Stimulated activated CD4-positive, alpha-beta T cell treated with anti-CD3 and anti-CD28 coated beads, Interleukin-1b, Interleukin-23, amount 100 ng/mL, for 1 hour (primary cell): ENCODE measurements around the gene NECAB3.

Experiments used
- DNase-seq, 2 donors: peaks; one replicate each; pipeline ENCODE4 v3.0.0-alpha.2; 2020; ENCODE audit warnings: low read depth in 2 of 2

NECAB3 gene

DNA sequence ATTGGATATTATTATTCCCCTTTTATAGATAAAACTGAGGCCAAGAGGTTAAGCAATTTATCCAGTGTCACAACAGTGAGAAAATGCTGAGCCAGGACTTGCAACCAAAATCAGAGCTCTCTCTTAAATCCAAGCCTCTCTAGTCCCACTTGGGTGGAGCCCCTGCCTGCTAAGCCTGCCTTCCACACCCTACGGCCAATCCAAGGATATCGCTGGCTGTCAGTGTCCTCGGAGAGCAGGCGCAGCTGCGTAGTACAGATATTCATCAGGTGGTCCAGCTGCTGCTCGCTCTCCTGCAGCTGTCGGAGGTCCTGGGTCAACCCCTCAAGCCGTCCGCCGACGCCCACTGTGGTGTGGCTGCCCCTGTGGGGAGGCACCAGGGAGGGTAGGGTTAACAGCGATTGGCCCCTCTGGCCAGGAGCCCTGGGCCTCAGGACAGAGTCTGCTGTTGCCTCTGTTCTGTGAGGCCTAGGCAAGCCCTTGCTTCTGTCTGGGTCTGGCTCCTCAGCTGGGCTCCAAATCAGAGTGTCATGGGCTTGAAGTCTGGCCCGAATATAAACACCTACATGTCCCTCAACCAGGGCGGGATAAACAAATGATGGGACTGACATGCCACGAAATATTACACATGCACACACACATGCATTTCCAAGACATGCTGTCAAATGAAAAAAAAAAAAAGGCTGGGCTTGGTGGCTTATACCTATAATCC lies 3.9 kb upstream of the NECAB3 start:
- no peak for DNase-seq

DNA sequence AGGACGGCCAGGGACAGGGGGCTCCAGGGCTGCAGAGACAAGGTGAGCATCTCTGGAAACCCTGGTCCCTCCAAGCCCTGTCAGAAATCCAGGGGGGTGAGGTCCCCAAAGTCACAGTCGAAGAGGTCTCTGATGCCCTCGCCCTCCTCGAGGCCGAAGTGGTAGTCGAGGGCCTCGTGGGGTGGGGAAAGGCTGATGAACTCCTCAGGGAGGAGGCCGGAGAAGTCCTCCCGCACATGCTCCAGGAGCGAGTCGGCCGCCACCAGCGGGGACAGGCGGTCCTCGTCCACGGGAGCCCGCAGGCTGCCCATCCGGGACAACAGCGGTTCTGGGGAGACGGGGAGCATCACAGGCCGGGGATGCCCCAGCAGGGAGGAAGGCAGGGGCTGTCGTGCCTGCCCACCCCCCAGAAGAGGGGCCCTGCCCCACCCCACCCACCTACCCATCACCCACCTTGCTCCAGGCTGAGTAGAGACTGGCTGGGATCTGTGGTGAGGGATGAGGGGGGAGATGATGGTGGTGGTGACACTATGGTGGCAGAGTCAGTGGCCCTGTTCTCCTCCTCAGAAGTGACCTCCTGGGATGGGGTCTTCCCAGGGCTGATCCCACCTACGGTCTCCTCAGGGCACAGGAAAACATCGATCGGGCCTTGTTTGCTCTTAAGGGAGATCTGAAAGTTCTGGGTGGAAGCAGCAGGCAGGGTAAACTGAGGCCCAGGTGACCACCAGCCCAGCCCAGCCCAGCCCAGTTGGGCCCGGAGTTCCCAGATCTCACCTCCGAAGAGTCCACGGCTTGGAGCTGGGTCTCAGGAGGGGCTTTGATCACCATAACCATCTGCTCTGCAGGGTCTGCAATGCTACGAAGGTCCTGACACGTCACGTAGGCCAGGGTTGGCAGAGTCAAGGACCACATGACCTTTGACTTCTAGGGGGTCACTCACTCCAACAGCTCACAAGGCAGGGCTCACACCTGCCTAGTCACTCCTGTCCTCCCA lies 2.7 kb upstream of the NECAB3 start:
- no peak for DNase-seq

DNA sequence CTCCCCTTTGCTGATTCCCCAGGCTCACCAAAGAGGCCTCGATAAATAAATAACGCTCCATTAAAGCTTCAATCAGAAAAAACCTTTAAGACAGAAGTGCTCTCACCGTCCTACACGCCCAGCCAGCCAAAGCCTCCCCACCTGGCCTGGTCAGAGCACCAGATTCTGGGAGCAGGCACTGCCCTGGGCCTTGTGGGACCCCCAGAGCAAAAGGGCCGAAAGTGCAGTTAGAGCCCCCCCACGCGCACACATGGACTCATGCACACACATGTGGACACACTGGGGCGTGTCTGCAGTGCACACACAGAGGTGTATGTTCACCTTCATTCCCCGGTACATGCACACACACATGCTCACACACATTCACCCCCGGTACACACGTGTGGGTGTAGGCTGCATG lies 1.9 kb upstream of the NECAB3 start:
- DNase-seq: no peak

DNA sequence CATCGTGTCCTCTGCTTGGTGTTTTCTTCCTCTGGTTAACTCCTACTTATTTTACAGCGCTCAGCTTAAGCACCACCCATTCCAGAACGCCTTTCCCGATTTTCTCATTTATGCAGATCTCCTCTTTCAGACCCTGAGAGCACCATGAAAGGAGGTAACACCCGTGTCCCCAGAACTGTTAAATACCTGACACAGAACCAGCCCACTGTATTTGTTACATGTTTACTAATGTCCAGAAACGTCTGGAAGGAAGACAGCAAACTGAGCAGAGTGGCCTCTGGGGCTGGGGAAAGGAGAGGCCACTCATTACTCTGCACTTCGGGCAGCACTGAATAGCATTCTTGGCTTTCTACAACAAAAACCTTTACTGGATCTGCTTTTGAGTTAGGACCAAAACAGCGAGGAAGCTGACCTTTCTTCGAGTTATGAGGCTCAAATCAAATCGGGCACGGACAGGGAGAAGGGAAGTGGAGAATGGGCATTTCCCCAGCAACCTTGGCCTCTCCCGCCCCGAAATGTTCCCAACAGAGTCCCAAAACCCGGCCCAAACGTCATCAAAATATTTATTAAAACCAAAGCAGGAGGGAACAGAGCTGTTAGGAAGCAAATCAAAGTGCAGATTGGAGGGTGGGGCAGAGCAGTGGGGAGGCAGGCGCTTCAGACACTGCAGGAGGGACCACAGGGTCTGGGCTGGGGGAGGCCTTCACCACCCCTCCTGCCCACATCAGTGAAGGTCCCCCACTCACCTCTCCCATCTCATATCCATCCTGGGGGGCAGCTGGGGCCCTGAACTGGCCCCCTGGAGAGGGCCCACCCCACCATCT lies 1.1 kb upstream of the NECAB3 start:
- no peak for DNase-seq

DNA sequence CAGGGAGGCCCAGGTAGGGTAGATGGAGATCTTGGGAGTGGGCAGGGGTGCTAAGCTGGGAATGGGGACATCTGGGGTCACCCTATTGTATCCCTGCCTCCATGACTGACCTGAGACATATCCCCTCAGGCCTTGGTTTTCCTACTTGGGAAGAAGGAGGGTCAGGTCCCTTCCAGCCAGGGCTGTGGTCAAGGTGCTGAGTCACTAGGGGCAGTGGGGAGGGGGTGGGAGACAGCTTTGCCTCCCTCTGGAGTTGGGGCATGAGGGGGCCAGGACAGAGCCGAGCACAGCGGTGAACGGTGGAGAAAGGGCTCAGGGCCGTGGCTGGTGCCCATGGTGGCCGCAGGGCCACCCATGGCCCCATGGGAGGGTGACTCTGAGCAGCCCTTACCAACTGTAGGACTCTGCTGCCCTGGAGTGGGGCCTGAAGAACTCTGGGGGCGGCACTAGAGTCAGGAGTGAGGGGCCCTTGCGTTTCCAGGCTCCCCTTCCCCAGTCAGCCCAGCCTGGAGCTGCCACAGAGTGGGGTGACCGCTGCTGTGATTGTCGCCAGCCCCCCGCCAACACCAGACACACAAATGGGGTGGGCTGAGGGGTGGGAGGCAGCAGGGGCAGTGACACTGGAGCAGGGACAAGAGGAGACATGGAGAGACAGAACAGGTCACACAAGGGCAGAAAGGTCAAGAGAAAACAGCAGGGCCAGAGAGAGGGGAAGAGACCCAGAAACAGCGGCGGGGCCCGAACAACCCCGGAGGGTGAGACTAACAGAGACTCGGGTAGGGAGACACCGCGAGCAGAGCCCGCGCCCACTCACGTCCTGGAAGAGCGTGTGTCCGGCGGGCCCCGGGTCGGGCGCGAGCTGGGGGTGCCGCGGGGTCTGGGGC lies 576 bp downstream of the NECAB3 start:
- DNase-seq: no peak

DNA sequence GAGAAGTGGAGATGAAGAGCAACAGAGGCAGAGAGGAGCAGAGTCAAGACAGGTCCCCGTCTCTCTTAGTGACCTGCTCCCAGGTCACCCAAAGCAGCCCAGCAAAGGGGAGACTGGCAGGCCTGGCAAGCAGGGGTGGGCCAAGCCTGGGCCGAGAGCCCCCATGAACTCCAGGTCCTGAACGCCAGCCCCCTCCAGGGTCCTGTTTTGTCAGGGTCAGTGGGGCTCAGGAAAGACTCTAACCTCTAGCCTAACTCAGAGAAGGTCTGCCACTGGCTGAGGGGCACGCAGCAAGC lies 1.2 kb downstream of the NECAB3 start:
- no peak for DNase-seq

DNA sequence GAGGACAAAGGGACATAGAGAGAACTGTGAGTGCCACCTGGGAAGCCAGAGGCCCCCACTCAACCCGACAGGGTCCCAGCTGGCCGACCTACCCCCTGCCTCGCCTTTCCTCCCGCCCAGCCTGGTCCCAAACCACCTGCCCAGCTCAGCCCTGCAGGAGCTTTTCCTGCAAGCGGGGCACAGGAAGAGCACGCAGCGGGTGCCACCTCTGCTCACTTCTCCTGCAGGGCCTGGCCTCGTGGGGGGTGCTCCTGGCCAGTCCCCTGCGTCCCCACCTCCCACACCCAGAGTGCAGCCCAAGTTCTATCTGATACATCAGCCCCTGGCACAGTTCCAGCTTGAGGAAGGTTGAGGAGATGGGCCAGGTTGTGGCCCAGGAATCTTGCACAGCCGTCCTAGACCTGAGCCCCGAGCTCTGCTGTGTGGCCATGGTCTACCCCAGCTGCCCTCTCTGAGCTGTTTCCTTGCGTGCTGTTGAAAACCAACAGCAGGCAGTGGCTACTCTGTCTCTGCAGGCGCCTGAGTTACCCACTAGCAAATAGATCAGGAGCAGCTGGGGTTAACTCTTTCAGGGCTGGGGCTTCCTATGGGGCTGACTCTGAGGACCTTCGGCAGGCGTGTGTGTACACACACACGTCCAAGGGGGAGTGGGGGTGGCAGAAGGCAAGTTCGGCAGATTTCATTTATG lies 1.7 kb downstream of the NECAB3 start:
- DNase-seq: no peak

DNA sequence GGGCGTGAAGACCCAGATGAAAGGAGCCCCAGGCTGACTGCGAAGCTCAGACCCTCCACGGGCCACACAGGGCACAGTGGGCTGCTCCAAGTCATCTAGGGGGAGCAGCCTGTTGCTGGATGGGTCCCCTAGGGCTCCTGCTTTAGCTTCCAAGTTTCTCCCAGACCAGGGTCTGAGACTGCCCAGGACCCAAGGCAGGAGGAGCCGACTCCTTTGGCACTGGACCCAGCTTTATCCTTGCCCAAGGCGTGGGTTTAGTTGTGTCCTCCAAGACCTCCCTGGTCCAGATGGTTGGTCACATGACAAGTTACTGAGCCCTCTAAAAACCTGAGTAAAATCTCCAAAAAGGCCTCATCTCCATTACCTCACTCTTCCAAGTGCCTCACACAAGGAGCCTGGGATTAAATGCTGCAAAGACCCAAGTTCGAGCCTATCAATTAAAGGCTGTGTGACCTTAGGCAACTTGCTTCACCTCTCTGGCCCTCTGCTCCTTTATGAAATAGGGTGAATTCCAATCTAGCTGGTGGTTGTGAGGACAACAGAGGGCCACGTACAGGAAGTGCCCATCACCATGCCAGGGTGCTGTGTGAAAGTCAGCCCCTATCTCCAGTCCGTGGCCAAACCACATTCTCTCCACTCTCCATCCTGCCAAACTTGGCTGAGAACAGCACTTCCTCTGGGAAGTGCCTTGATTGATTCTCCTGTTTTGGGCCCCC lies 2.5 kb downstream of the NECAB3 start:
- DNase-seq: no peak

DNA sequence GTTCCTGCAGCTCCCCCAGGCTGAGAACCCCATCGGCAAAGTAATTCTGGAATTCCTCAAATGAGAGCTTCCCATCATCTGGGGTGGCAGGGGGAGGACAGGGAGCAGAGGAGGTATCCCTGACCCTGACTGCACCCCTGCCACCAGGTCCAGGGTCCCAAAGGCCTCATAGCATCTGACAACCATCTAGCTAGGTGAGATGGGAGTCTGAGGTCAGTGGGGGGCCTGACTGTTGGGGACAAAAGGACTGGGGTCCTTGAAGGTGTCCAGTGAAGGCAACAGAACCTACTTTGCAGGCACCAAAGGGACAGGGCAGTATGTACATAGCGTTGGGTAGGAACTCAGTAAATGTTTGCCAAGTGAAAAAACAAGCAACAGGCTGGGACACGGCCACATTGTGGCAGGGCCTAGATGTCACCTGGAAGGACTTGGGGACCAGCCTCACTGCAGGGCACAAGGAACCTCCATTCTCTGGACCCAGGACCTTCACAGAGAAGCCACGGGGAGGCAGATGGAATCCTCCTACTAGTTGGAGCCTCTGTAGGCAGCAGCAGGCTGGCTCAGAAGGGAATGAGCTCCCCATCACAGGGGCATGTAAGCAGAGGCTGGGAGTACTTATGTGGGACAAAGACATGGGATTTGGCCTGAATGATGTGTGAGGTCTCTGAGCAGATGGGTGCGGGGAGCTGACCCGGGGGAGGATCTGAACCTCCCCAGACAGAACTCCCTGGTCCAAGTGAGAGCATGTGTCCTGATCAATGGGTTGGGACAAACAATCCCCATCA lies 3.3 kb downstream of the NECAB3 start:
- no peak for DNase-seq

DNA sequence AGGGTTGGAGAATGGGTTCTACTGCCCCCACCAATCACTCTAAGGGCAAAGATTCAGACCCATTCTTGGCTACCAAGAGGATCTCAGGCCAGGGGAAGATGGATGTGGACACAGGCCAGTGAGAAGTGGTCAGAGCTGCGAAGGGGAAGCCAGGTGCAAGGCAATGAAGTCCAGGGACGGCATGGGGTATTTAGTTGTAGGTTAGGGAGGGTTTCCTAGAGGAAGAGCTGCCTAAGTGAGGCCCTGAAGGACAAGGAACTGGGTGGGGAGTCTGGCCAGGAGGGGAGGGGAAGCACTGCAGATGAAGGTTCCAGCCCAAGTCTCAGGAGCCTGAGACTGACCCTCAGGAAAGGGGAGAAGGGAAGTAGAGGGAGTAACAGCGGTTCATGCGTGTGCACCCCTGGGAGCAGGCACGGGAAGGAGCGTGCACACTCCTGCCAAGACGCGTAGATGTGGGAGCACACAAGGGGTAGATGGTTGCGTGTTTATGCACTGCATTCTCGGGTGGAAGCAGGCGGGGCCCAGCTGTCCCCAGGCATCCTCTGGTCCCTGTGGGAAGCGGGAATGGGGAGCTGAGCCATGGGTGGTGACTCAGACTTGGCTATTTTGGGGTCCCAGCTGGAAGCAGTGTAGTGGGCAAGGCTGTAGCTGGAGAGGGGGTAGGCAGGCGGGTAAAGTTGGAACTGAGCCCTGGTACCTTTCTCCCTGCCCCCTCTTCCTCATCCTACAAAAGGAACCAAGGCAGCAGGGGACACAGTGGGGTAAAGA lies 4.2 kb downstream of the NECAB3 start:
- no peak for DNase-seq

DNA sequence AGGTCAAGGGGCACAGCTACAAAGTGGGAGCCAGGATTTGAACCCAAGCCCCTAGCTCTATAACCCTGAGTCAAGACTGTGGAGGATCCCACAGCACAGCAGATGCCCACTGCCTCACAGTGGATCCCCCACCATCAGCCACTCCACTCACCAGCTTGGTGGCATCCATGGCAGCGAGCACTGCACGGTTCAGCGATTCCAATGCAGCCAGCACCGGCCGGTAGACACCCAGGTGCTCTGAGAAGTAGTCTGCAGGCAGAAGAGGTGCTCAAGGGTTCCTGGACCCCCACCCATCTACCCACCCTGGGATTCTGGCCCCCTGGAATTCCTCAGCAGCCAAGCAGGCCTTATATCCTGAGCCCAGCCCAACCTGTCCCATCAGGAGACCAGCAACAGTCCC lies 5.0 kb downstream of the NECAB3 start:
- no peak for DNase-seq

DNA sequence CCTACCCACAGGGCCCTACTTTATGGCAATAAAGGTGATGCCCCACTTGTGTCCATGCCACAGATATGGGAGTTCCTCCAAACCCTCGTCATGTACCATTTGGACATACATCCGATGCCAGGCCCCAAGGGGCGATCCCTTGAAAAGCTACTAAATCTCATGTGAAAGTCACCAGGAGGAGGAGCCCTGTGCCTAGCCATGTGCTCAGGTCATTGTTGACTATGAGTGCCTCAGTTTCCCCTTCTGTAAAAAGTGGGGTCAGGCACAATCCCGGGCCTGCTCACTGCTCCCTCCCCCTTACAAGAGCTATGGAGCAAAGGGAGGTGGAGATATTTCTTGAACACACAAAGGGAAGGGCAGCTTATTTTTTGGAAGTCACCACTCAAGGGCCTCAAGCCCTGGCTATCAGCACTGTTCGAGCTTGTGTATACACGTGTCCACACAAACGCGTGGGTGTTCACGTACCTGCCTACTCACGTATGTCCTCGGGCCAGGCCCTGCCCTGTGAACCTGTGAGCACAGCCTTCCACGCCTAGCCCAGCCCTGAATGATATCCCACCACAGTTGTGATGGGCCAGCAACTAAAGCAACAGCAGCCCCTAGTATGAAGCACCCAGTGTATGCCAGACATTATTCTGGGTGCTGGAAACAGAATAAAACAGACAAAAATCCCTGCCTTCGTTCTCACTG lies 5.6 kb downstream of the NECAB3 start:
- DNase-seq: no peak

DNA sequence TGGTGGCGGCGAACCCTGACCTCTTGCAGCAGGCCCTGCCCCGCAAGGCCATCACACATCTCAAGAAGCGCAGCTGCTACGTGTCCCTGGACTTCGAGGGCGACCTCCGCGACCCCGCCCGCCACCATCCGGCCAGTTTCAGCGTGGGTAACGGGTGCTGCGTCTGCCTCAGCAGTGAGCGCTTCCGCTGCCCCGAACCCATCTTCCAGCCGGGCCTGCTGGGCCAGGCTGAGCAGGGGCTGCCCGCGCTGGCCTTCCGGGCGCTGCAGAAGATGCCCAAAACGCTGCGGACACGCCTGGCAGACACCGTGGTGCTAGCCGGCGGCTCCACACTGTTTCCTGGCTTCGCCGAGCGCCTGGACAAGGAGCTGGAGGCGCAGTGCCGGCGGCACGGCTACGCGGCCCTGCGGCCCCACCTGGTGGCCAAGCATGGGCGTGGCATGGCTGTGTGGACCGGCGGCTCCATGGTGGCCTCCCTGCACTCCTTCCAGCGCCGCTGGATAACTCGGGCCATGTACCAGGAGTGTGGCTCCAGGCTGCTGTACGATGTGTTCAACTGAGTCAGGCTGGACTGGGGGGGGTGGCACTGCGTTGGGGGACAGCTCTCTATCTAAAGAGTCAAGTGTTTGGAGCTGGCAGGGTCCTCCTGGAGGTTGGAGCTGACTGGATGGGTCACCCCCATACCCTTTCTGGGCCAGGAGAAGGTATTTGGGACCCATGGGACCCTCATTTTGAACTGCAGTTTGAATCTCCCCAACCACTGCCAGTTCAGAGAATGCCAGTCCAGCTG lies 6.4 kb downstream of the NECAB3 start:
- DNase-seq: peak; percentile 45 to 50

DNA sequence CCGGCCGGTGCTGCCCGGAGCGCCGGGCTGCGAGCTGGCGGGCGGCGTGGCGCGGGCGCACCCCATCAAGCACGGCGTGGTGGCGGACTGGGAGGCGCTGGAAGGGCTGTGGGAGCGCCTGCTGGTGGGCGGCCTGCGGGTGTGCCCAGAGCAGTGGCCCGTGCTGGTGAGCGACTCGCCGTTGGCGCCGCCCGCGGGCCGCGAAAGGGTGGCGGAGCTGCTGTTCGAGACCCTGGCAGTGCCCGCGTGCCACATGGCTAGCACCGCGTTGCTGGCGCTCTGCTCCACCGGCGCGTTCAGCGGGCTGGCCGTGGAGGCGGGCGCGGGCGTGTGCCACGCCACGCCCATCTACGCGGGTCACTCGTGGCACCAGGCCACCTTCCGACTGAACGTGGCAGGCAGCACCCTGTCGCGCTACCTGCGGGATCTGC lies 7.0 kb downstream of the NECAB3 start:
- no peak for DNase-seq

DNA sequence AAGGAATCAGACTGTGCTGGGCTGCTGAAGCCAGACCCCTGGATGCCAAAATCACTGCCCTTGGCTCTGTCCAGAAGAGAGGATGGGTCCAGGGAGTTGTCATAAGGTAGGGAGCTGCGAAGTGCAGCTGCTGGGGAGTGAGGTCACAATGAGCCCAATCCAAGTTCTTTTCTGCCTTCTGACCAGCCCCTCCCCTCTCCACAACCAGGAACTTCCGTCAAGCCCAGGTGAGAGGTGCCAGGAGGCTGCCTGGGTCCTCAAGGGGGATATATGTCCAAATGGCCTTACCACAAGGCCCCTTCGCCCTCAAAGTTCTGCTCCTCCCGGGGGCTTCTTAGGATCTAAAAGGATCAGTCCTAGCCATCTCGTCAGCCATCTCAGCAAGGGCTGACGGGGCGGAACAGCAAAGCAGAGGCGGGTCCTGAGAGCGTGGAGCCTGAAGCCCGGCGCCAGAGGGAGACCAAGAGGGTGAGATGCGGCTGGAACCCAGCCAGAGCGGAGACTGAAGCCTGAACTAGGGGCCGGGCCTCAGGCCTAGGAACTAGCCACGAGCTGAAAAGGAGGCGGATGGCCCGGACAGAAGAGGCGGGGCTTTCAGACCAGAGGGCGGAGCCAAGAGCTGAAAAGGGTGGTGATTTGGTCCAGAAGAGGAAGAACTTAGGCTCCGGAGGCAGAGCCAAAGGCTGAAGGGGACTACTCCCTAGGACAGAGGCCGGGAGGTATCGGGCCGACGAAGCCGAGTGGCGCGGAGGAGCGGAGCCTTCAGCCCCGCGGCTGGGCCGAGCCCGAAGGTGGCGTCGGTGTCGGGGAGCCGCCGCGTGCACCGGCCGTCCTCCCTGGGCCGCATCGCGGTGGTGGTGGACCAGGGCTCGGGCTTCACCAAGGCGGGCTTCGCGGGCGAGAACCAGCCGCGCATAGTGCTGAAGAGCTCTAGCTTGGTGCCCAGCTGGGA lies 7.7 kb downstream of the NECAB3 start, which contains the start of gene ACTL10:
ACTL10 (plus strand) TSS at position 651 of the 952 bp plus-strand sequence. CDS start 555 bp downstream, outside the sequence.
- DNase-seq: peak; percentile 34 to 70

DNA sequence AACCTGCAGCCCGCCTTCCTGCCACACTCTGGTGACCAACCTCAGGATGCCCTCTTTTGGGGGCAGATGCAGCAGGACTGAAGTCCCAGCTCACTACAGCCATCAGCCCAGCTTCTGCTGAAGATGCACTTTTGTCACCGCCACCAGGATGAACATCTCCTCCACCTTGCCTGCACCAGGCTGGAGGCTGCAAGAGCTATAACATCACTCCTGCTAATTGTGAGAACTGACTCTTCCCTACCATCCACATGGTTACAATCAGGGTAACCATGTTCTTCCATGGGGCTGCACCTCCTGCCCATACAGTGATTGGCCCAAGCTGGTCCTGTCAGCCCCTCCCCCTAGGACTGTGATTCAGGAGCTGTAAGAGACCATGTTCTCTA lies 9.5 kb downstream of the NECAB3 start:
- DNase-seq: no peak
